WTC11 (cell line): Measurements from ENCODE around the gene BCOR.

Source experiments
- ATF1 ChIP-seq: sonication (generic); formaldehyde crosslinking; IDR thresholded peaks from 2 replicates; pipeline ENCODE4 v1.8.1; 2023; ENCODE audit warnings: mild to moderate bottlenecking, moderate library complexity, missing genetic modification reagents
- ESRRA ChIP-seq: sonication (generic); formaldehyde crosslinking; IDR thresholded peaks from 2 replicates; pipeline ENCODE4 v1.8.1; 2022; ENCODE audit warnings: mild to moderate bottlenecking, missing genetic modification reagents, borderline replicate concordance
- JUN ChIP-seq: sonication (generic); formaldehyde crosslinking; IDR thresholded peaks from 2 replicates; pipeline ENCODE4 v1.8.0; 2023; ENCODE audit warnings: mild to moderate bottlenecking, missing genetic modification reagents
- TEAD4 ChIP-seq: sonication (generic); formaldehyde crosslinking; IDR thresholded peaks from 2 replicates; pipeline ENCODE4 v1.8.0; 2022; ENCODE audit warnings: mild to moderate bottlenecking, missing genetic modification reagents
- TF ChIP-seq, protein P1 (sequence below): fragments of 200-600 bp; IDR thresholded peaks from 2 replicates; pipeline ENCODE4 v1.8.0; 2022; ENCODE audit warnings: antibody characterized with exemption
- TF ChIP-seq, protein P2 (sequence below): sonication (generic); formaldehyde crosslinking; IDR thresholded peaks from 2 replicates; pipeline ENCODE4 v1.8.1; 2023; ENCODE audit warnings: mild to moderate bottlenecking, missing genetic modification reagents, moderate library complexity
- TF ChIP-seq, protein P3 (sequence below): sonication (generic); formaldehyde crosslinking; IDR thresholded peaks from 2 replicates; pipeline ENCODE4 v1.8.1; 2023; ENCODE audit warnings: mild to moderate bottlenecking, missing genetic modification reagents, borderline replicate concordance

DNA sequence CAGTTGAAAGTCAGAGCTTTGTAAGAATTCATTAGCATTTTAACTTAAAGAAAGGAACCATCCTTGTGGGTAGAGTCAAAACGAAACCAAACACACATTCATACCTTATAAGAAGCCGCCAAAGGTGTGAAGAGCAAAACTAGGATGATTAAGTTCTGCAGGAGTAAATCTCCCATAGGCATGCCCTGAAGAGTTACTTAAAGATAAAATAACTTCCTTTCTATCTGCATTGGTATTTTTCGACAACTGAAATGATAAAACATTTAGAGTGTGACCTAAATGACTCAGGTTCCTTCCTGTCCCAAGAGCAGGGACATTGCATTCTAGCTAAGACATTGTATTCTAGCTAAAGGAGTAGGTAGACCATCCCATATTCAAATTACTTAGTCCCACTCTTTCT is 75.3 kb downstream of the BCOR start:
- TF ChIP-seq, protein P1, sequence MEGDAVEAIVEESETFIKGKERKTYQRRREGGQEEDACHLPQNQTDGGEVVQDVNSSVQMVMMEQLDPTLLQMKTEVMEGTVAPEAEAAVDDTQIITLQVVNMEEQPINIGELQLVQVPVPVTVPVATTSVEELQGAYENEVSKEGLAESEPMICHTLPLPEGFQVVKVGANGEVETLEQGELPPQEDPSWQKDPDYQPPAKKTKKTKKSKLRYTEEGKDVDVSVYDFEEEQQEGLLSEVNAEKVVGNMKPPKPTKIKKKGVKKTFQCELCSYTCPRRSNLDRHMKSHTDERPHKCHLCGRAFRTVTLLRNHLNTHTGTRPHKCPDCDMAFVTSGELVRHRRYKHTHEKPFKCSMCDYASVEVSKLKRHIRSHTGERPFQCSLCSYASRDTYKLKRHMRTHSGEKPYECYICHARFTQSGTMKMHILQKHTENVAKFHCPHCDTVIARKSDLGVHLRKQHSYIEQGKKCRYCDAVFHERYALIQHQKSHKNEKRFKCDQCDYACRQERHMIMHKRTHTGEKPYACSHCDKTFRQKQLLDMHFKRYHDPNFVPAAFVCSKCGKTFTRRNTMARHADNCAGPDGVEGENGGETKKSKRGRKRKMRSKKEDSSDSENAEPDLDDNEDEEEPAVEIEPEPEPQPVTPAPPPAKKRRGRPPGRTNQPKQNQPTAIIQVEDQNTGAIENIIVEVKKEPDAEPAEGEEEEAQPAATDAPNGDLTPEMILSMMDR: no peak
- TF ChIP-seq ATF1 (CRISPR knock-in tag): no peak
- TF ChIP-seq, protein P2, sequence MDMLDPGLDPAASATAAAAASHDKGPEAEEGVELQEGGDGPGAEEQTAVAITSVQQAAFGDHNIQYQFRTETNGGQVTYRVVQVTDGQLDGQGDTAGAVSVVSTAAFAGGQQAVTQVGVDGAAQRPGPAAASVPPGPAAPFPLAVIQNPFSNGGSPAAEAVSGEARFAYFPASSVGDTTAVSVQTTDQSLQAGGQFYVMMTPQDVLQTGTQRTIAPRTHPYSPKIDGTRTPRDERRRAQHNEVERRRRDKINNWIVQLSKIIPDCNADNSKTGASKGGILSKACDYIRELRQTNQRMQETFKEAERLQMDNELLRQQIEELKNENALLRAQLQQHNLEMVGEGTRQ (CRISPR knock-in tag): no peak
- TF ChIP-seq JUN: no peak
- TF ChIP-seq, protein P3, sequence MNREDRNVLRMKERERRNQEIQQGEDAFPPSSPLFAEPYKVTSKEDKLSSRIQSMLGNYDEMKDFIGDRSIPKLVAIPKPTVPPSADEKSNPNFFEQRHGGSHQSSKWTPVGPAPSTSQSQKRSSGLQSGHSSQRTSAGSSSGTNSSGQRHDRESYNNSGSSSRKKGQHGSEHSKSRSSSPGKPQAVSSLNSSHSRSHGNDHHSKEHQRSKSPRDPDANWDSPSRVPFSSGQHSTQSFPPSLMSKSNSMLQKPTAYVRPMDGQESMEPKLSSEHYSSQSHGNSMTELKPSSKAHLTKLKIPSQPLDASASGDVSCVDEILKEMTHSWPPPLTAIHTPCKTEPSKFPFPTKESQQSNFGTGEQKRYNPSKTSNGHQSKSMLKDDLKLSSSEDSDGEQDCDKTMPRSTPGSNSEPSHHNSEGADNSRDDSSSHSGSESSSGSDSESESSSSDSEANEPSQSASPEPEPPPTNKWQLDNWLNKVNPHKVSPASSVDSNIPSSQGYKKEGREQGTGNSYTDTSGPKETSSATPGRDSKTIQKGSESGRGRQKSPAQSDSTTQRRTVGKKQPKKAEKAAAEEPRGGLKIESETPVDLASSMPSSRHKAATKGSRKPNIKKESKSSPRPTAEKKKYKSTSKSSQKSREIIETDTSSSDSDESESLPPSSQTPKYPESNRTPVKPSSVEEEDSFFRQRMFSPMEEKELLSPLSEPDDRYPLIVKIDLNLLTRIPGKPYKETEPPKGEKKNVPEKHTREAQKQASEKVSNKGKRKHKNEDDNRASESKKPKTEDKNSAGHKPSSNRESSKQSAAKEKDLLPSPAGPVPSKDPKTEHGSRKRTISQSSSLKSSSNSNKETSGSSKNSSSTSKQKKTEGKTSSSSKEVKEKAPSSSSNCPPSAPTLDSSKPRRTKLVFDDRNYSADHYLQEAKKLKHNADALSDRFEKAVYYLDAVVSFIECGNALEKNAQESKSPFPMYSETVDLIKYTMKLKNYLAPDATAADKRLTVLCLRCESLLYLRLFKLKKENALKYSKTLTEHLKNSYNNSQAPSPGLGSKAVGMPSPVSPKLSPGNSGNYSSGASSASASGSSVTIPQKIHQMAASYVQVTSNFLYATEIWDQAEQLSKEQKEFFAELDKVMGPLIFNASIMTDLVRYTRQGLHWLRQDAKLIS (CRISPR knock-in tag): no peak
- no peak for TF ChIP-seq TEAD4 (CRISPR knock-in tag)
- no peak for TF ChIP-seq ESRRA
